Panc1 (cell line): Measurements from ENCODE around the gene SERGEF. TPM values are rescaled to one million over a fixed set of nuclear protein-coding genes. Genes with fewer than 3 reads are reported as not detected.

Experiments
- ATAC-seq: fragments of 200-7000 bp; cut with Tn5 transposase; 2 replicates; pipeline ENCODE4 v1.9.1; 2020; ENCODE audit warnings: mild to moderate bottlenecking, moderate library complexity
- BruUV-seq: library from RNA; stranded (reverse); fragments of 400-500 nt; replicated peaks from 2 replicates; lab custom pipeline; 2021; lab: Mats Ljungman, UMichigan
- CTCF ChIA-PET: fragments of 300-600 bp; sonication (Branson Sonifier 250); formaldehyde crosslinking; loops from one replicate; lab custom pipeline; 2022; ENCODE audit warnings: antibody characterized with exemption; lab: Charles Lee
- POLR2A ChIA-PET: fragments of 300-600 bp; sonication (Branson Sonifier 250); formaldehyde crosslinking; loops from one replicate; lab custom pipeline; 2022; ENCODE audit warnings: antibody characterized with exemption; lab: Charles Lee
- DNase-seq: peaks from one replicate; pipeline ENCODE4 v3.0.0-alpha.2; 2010; ENCODE audit warnings: low read depth, low spot score
- H3K27ac ChIP-seq: 2 replicates; pipeline ENCODE4 v1.5.1; 2011; ENCODE audit warnings: mild to moderate bottlenecking, low read length, inconsistent platforms
- H3K27me3 ChIP-seq: fragments of 200-500 bp; sonication (Bioruptor generic); 2 replicates; pipeline ENCODE4 v1.6.0; 2014; ENCODE audit warnings: low read length, inconsistent platforms; ENCODE audit not compliant: control insufficient read depth, insufficient read depth
- H3K36me3 ChIP-seq: fragments of 200-500 bp; sonication (Bioruptor generic); 2 replicates; pipeline ENCODE4 v1.5.1; 2014; ENCODE audit warnings: inconsistent platforms, mild to moderate bottlenecking, low read length, moderate library complexity; ENCODE audit not compliant: control insufficient read depth, insufficient read depth
- H3K4me1 ChIP-seq: 2 replicates; pipeline ENCODE4 v1.5.1; 2011; ENCODE audit warnings: inconsistent platforms, mild to moderate bottlenecking, low read length, moderate library complexity; ENCODE audit not compliant: control insufficient read depth, insufficient read depth
- H3K4me3 ChIP-seq, 2 experiments: 2 replicates each; pipeline ENCODE4 v1.5.1; 2011 to 2012; ENCODE audit warnings: low read depth in 2 of 2, low read length in 2 of 2, mild to moderate bottlenecking in 2 of 2, inconsistent platforms in 1 of 2, moderate library complexity in 1 of 2
- H3K9me3 ChIP-seq: fragments of 200-500 bp; sonication (Bioruptor generic); 2 replicates; pipeline ENCODE4 v1.5.1; 2014; ENCODE audit warnings: low read depth, mild to moderate bottlenecking, inconsistent platforms, low read length, moderate library complexity; ENCODE audit not compliant: control insufficient read depth, insufficient read depth
- CTCF ChIP-seq: fragments of 450-650 bp; IDR thresholded peaks from 2 replicates; pipeline ENCODE4 v1.5.1; 2017; ENCODE audit warnings: mild to moderate bottlenecking
- POLR2AphosphoS5 ChIP-seq: IDR thresholded peaks from 2 replicates; pipeline ENCODE4 v1.6.1; 2012; ENCODE audit warnings: mild to moderate bottlenecking, low read depth, low read length, moderate library complexity
- REST ChIP-seq, 2 experiments: IDR thresholded peaks; 2 replicates each; pipeline ENCODE4 v1.6.1; 2011 to 2012; ENCODE audit warnings: low read depth in 2 of 2, control low read depth in 1 of 2, low read length in 1 of 2, mild to moderate bottlenecking in 1 of 2, moderate library complexity in 1 of 2; ENCODE audit not compliant: insufficient read depth in 1 of 2
- SIN3A ChIP-seq: IDR thresholded peaks from 2 replicates; pipeline ENCODE4 v1.6.1; 2012; ENCODE audit warnings: low read depth, mild to moderate bottlenecking, low read length, moderate library complexity, borderline replicate concordance; ENCODE audit not compliant: insufficient read depth
- TCF7L2 ChIP-seq: IDR thresholded peaks from 2 replicates; pipeline ENCODE4 v1.6.1; 2011; ENCODE audit warnings: mild to moderate bottlenecking, low read depth, low read length, inconsistent platforms
- in situ Hi-C: cut with HindIII; loops from 2 replicates; pipeline ENCODE4 v1.10.0; 2016; ENCODE audit warnings: low sequenced_read_pairs, low pct_unique_long_range_greater_than_20kb
- intact Hi-C: fragments of 100-400 bp; cut with micrococcal nuclease; formaldehyde crosslinking; loops from one replicate; pipeline ENCODE4 v1.10.0; 2022; ENCODE audit not compliant: unreplicated experiment
- total RNA-seq: library from RNA; stranded (reverse); gene quantifications from one replicate; pipeline ENCODE4 v1.2.1, GENCODE V29; 2021; ENCODE audit not compliant: unreplicated experiment

Gene SERGEF
- total RNA-seq, 1 experiment from 2014 or later: 35.5 TPM

DNA sequence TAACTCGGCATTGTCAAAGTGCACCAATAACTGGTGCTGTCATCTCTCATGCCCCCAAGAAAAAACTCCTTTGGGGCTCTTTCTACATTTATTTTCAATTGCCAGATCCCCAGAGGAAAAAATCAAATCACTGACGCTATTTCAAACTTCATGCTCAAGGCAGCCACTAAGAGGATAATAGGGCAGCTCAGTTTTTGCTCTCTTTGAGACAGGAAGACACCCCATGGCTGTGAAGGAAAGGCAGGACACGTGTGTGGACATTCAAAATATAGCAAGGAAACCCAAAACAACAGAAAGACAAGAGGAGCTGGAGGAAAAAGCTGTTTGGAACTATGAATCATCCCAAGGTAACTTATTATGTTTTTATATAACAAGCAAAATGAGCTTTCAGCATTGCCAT, 83.7 kb downstream of the SERGEF start:
- Histone ChIP-seq H3K9me3 (no peaks in the 10 kb centered on the region), H3K4me3 (no peak overlapping the region), H3K27me3 (no peaks in the 10 kb centered on the region), H3K27ac (no peak overlapping the region), H3K4me1 (no peaks in the 10 kb centered on the region), H3K36me3 (no peaks in the 10 kb centered on the region)
- ATAC-seq (no peak), DNase-seq (no peak)
- in situ Hi-C loops: no loop called here
- BruUV-seq: no TSS peak
- TF ChIP-seq CTCF (no peak), REST (IDR thresholded peaks at IDR 0.05; ENCODE audit: insufficient read depth in 1 of 2, low read depth in 2 of 2, low read length in 1 of 2) (no peak), POLR2AphosphoS5 (no peak), TCF7L2 (no peak), SIN3A (no peak)
- POLR2A ChIA-PET: no interaction called here
- CTCF ChIA-PET: no interaction called here
- intact Hi-C loops: no loop called here

- no peak overlapping the region for H3K4me3 ChIP-seq
- H3K4me1 ChIP-seq: no peaks in the 10 kb centered on the region
- no TSS peak for BruUV-seq
- ATAC-seq: no peak
- no peaks in the 10 kb centered on the region for H3K9me3 ChIP-seq
- TF ChIP-seq TCF7L2: no peak
- no peak for TF ChIP-seq POLR2AphosphoS5
- TF ChIP-seq REST (IDR thresholded peaks at IDR 0.05; ENCODE audit: insufficient read depth in 1 of 2, low read depth in 2 of 2, low read length in 1 of 2): no peak
- TF ChIP-seq SIN3A: no peak
- TF ChIP-seq CTCF: no peak
- POLR2A ChIA-PET: no interaction called here
- intact Hi-C loops (no loop called here), in situ Hi-C loops (no loop called here)
- no peaks in the 10 kb centered on the region for H3K36me3 ChIP-seq
- CTCF ChIA-PET: no interaction called here
- no peak for DNase-seq
- no peak overlapping the region for H3K27ac ChIP-seq
- H3K27me3 ChIP-seq: no peaks in the 10 kb centered on the region
Observed at GRCh38 chr11:17927681-17928343, 85.0 kb downstream of the SERGEF start.
